ENCODE results near the gene RNF220. TPM values are rescaled to one million over a fixed set of nuclear protein-coding genes. Genes with fewer than 3 reads are reported as not detected.
A peak's percentile ranks its signal among the peaks of the same experiment; 100 is the strongest.

RNF220 gene
- total and polyA plus RNA-seq, 2 donors (not counting 3 experiments of a cell fraction or from before 2014, with no cell fraction given): 62.7 to 66.6 TPM

DNA sequence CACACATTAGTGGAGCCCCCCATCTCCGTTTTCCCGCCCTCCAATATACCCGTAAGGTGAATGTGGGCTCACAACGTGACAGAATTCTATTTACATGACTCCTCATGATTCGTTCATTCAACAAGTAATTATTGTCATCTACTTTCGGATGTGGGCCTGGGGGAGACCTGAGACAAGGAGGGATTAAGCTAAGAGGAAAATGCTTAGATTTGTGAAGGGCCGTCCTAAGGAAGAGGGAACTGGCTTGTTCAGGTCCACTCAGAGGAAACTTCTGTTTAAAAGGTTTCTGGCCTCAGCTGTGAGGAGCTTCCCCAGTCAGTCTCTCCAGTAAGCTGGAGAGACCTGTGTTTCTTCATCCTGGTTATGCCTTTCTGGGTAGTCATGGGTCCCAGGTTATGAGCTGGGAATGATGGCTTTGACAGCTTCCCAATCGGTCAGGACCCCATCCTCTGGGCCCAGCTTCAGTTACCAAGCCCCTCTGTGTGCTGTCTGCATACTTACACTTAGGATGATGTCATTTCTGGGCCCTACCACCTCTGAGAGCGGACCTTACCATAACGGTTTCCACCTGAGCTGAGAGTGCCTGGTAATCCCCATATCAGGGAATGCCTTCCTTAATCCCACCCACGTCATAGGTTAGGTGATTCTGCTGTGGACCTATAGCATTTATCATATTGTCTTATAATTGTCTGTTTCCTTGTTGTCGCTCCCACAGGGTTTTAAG is 49.3 kb upstream of the RNF220 start:
- H3K27me3 ChIP-seq (ENCODE audit: control insufficient read depth in 2 of 2, insufficient read depth in 2 of 2, low read length in 2 of 2): no peaks in the 10 kb centered on the region
- H3K27ac ChIP-seq (ENCODE audit: insufficient read depth, low read depth, low read length): no peak overlapping the region
- dilution Hi-C loops (cut with MboI; ENCODE audit: extremely low pct_ligation_motif_present, low sequenced_read_pairs): no loop called here
- no peaks in the 10 kb centered on the region for H3K9me1 ChIP-seq (replicated peaks; ENCODE audit: control insufficient read depth, extremely low read depth, insufficient read depth, low read length)
- H3K79me2 ChIP-seq (ENCODE audit: control insufficient read depth, insufficient read depth, low read length): peaks cover 15% of the 10 kb centered on the region
- H2AFZ ChIP-seq (ENCODE audit: low read depth, low read length): peak overlapping the region; percentile 99
- no peak overlapping the region for H3K9ac ChIP-seq (replicated peaks; ENCODE audit: extremely low read depth, insufficient read depth, low read length)
- no TSS peak for BruUV-seq (replicated peaks)
- peak overlapping the region; percentile 76 for H3K4me2 ChIP-seq (ENCODE audit: insufficient read depth, low read length)
- no peaks in the 10 kb centered on the region for H4K20me1 ChIP-seq (replicated peaks; ENCODE audit: control insufficient read depth, extremely low read depth, insufficient read depth, low read length)
- intact Hi-C loops (cut with micrococcal nuclease): loop anchor here (2.0 kb wide), 1 partner anchor 51 kb away; no protein-coding TSS in a partner anchor
- ChIA-PET POLR2A (no interaction called here), CTCF (interaction anchor here (1.2 to 2.4 kb wide), 3 partner anchors 22 to 239 kb away, joined by 3 to 9 read pairs (median 4); no protein-coding TSS in a partner anchor)
- H3K36me3 ChIP-seq (ENCODE audit: control insufficient read depth in 2 of 2, extremely low read depth in 1 of 2, insufficient read depth in 2 of 2, low read length in 2 of 2): no peaks in the 10 kb centered on the region
- TF ChIP-seq GATA2 (IDR thresholded peaks at IDR 0.05; ENCODE audit: insufficient read depth, insufficient read length, low read depth, low read length) (no peak), JUN (IDR thresholded peaks at IDR 0.05; ENCODE audit: borderline replicate concordance, insufficient read depth, insufficient read length, low read depth) (no peak)
- DNase-seq (ENCODE audit: low read depth, low spot score) (no peak), FAIRE-seq (no peak)
- H3K4me3 ChIP-seq (replicated peaks in 1 of 3; ENCODE audit: insufficient read depth in 1 of 3, low read depth in 1 of 3, low read length in 3 of 3): peak overlapping the region in 1 of 3 experiments; percentile 46
- H3K9me3 ChIP-seq (replicated peaks; ENCODE audit: control insufficient read depth, insufficient read depth, low read length): no peaks in the 10 kb centered on the region
- H3K4me1 ChIP-seq (ENCODE audit: control insufficient read depth, extremely low read depth, insufficient read depth, low read length): peaks cover 11% of the 10 kb centered on the region

DNA sequence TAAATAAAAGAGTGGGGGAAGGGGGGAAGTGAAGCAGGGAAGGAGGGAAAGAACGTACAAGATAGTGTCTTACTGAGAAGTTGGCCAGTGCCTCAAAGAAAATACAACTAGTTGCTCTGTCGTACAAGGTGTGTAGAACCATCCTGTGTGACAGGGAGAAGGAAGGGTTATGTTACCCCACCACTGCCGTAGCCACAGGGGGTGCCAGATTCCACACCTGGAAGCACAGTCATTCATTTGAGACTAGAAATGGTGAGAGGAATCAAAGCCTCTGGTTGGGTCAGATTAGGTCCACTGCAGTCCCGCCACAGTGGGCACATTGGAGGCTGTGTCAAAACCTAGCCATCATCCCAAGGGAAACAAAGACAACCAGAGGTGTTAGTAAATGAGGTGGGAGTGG is 47.3 kb upstream of the RNF220 start:
- no peak for TF ChIP-seq FOS (IDR thresholded peaks at IDR 0.05; ENCODE audit: borderline replicate concordance, insufficient read depth, low read length)
- TF ChIP-seq POLR2AphosphoS5 (IDR thresholded peaks at IDR 0.05; ENCODE audit: insufficient read depth, low read depth, low read length): no peak
- TF ChIP-seq EZH2 (IDR thresholded peaks at IDR 0.05; ENCODE audit: borderline replicate concordance, low read depth, low read length, severe bottlenecking): no peak
- TF ChIP-seq, protein P1, sequence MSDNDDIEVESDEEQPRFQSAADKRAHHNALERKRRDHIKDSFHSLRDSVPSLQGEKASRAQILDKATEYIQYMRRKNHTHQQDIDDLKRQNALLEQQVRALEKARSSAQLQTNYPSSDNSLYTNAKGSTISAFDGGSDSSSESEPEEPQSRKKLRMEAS (IDR thresholded peaks at IDR 0.05; ENCODE audit: insufficient read depth, insufficient read length): no peak
- TF ChIP-seq GATA2 (IDR thresholded peaks at IDR 0.05; ENCODE audit: insufficient read depth, insufficient read length, low read depth, low read length): no peak
- TF ChIP-seq JUN (IDR thresholded peaks at IDR 0.05; ENCODE audit: borderline replicate concordance, insufficient read depth, insufficient read length, low read depth): no peak
- TF ChIP-seq, protein P2, sequence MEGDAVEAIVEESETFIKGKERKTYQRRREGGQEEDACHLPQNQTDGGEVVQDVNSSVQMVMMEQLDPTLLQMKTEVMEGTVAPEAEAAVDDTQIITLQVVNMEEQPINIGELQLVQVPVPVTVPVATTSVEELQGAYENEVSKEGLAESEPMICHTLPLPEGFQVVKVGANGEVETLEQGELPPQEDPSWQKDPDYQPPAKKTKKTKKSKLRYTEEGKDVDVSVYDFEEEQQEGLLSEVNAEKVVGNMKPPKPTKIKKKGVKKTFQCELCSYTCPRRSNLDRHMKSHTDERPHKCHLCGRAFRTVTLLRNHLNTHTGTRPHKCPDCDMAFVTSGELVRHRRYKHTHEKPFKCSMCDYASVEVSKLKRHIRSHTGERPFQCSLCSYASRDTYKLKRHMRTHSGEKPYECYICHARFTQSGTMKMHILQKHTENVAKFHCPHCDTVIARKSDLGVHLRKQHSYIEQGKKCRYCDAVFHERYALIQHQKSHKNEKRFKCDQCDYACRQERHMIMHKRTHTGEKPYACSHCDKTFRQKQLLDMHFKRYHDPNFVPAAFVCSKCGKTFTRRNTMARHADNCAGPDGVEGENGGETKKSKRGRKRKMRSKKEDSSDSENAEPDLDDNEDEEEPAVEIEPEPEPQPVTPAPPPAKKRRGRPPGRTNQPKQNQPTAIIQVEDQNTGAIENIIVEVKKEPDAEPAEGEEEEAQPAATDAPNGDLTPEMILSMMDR (IDR thresholded peaks at IDR 0.05; ENCODE audit: extremely low read depth in 1 of 2, insufficient read depth in 1 of 2, low read depth in 1 of 2, low read length in 2 of 2): no peak
- TF ChIP-seq MYC (IDR thresholded peaks at IDR 0.05; ENCODE audit: low read depth, low read length): no peak
- TF ChIP-seq POLR2A (IDR thresholded peaks at IDR 0.05; ENCODE audit: low read depth, low read length): no peak
- dilution Hi-C loops (cut with MboI; ENCODE audit: extremely low pct_ligation_motif_present, low sequenced_read_pairs) (no loop called here), intact Hi-C loops (cut with micrococcal nuclease) (no loop called here)
- Histone ChIP-seq H3K36me3 (ENCODE audit: control insufficient read depth in 2 of 2, extremely low read depth in 1 of 2, insufficient read depth in 2 of 2, low read length in 2 of 2) (no peaks in the 10 kb centered on the region), H3K79me2 (ENCODE audit: control insufficient read depth, insufficient read depth, low read length) (peaks cover 15% of the 10 kb centered on the region), H3K4me3 (replicated peaks in 1 of 3; ENCODE audit: insufficient read depth in 1 of 3, low read depth in 1 of 3, low read length in 3 of 3) (no peak overlapping the region), H4K20me1 (replicated peaks; ENCODE audit: control insufficient read depth, extremely low read depth, insufficient read depth, low read length) (no peaks in the 10 kb centered on the region), H3K27me3 (ENCODE audit: control insufficient read depth in 2 of 2, insufficient read depth in 2 of 2, low read length in 2 of 2) (peaks cover 0 to 2% of the 10 kb centered on the region in 2 experiments), H3K9me1 (replicated peaks; ENCODE audit: control insufficient read depth, extremely low read depth, insufficient read depth, low read length) (no peaks in the 10 kb centered on the region), H2AFZ (ENCODE audit: low read depth, low read length) (no peak overlapping the region), H3K9me3 (replicated peaks; ENCODE audit: control insufficient read depth, insufficient read depth, low read length) (no peaks in the 10 kb centered on the region), H3K4me2 (ENCODE audit: insufficient read depth, low read length) (no peak overlapping the region), H3K9ac (replicated peaks; ENCODE audit: extremely low read depth, insufficient read depth, low read length) (no peak overlapping the region), H3K4me1 (ENCODE audit: control insufficient read depth, extremely low read depth, insufficient read depth, low read length) (peaks cover 11% of the 10 kb centered on the region), H3K27ac (ENCODE audit: insufficient read depth, low read depth, low read length) (no peak overlapping the region)
- FAIRE-seq (no peak), DNase-seq (ENCODE audit: low read depth, low spot score) (no peak)
- CTCF ChIA-PET: interaction anchor here (1.0 to 1.4 kb wide), 2 partner anchors 20 kb away, joined by 3 to 4 read pairs; no protein-coding TSS in a partner anchor
- POLR2A ChIA-PET: no interaction called here
- BruUV-seq (replicated peaks): no TSS peak
